Tongue (tissue), 2 donors: ENCODE measurements around the gene EXOG. TPM values are rescaled to one million over a fixed set of nuclear protein-coding genes. Genes with fewer than 3 reads are reported as not detected.

ENCODE experiments used
- DNase-seq: peaks from one replicate; pipeline ENCODE4 v3.0.0-alpha.2; 2015
- total RNA-seq: library from RNA; depleted of rRNA; stranded (reverse); fragments of >200 nt; gene quantifications from one replicate; pipeline ENCODE4 v1.2.3, GENCODE V29; 2014

EXOG gene
- total RNA-seq, 1 donor from 2014 or later = 18.6 TPM

DNA sequence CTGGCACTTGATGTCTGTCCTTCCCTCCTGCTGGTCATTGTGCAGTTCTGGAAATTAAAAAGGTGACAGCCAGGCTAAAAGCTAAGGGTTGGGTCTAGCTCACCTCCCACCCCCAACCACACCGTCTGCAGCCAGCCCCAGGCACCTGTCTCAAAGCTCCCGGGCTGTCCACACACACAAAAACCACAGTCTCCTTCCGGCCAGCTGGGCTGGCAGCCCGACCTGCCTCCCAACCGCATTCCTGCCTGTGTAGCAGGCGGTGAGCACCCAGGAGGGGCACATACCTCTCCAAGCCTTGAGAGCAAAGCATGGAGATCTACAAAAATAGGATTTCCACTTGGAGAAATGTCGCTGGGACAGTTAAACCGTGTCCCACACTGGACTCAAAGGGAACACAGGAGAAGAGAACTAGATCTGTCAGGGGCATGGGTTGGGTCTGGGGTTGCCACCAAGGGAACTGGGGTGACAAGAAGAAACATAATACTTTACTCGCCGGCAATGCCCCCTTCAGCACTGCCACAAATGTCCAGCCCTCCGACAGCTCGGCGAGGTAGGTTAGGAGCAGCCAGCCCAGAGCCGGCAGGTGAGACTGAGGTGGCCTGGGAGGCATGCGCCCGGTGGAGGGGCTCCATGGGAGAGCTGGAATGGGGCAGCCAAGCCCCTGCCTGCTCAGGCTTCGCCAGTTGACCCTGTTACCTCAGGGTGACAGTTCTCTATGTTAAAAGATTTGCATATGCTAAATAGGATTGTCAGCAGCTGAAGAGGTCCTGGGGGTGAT, 52.2 kb downstream of the EXOG start:
- DNase-seq = peak; percentile 12

DNA sequence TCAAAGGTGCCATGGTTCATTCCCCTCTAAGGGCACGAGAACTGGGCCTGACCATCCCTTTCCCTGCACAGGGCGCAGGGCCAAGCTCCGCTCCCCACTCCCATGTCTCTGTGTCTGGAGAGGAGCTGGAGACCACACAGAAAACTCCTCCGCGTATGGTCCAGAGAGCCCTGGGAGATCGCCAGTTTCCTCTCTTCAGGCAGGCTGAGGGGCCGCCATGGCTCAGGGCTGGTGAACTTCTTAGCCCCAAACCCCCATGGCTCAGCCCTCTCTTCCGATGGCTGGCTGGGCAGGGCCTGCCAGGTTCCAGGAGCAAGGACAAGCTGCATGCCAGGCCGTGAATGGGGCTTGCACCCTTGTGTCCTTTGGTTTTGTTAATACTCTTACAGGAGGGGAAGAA, 52.9 kb downstream of the EXOG start:
- no peak for DNase-seq

DNA sequence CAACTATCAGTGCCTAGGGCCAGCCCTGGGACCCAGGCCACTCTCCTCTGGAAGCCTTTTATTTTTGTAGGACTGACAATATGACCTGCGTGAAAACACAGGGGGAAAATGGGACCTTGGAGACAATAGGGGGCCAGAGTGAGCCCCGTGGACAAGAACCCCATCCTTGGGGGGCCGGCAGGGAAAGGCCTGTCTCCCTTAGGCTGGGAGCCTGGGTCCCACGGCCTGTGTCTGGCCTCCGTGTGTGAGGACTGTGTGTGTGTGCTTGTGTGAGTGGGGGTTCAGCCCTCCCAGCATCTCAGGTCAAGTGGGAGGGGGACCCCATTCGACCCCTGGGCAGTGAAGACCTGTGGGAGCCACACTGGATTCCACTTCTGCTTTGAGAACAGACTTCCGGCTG, 53.3 kb downstream of the EXOG start:
- no peak for DNase-seq

DNA sequence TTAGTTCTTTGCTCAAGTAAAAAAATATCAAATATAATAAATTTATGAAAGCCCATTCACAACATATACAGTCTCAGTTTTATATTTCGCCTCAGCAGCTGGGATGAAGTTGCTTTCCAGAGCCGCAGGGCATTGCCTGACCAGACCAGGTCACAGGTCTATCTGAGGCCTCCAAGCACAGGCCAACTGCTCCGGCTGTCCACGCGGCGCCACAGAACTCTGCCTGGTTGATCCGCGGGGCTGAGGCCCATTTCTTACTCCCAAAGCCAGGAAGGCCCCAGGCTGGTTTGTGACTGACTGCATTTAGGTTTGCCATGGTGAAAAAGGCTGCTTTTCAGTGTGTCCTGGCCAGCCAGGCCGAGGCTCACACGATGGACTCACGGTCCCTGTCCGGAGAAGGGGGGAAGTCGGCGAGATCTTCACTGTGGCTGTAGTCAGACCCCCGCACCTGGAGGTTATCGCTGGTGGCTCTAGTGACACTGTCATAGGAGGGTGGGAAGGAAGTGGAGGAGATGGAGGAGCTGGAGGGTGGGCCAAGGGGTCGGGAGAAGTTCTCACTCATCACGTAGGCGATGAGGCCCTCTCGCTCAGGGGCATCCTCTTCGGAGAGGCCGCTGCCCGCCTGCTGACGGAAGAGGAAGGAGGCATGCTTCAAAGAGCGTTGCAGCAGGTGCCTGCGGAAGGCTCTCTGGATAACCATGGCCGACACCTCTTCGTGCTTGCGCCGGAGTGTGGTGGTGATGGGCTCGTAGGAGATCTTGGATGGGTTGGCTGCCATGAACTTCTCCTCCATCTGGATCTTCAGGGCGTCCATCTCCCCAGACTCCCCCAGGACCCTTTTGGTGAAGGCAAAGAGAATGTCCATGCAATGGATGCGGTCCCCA, 54.1 kb downstream of the EXOG start:
- DNase-seq = no peak

DNA sequence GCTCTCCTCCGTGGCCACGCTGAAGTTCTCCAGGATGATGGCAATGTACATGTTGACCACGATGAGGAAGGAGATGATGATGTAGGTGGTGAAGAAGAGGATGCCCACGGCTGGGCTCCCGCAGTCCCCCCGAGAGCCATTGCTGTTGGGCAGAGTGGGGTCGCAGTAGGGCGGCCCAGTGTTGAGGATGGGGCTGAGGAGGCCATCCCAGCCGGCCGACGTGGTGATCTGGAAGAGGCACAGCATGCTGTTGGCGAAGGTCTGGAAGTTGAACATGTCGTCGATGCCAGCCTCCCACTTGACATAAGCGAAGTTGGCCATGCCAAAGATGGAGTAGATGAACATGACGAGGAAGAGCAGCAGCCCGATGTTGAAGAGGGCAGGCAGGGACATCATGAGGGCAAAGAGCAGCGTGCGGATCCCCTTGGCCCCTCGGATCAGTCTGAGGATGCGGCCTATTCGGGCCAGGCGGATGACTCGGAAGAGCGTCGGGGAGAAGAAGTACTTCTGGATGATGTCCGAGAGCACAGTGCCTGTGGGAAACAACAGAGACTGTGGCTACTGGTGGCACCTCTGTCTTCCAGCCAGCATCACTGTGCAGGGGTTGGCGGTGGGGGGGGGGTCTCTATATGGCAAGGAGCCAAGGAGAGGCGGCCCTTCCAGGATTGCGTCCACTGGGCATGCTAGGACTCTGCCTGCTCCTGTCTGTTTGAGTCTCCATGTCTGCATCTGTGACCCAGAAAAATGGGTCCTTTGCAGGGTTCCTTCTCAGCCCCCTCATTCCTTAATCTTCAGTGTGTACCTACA, 55.1 kb downstream of the EXOG start:
- no peak for DNase-seq

DNA sequence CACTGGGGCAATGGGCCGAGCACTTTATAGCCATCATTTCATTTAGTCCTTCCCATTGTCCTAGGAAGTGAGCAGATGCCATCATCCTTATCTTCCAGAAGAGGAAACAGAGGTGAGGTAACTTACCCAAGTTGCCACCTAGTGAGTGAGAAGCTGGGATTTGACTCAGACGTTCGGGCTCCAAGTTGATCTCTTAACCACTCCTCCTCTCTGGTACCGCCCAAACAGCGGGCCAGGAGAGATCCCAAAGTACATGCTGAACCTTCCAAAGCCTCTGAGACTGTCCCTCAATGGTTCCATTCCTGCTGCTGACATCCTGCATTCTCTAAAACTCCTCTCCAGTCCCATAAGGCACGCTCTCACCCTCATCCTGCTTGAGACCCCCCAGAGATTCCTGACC, 56.2 kb downstream of the EXOG start:
- no peak for DNase-seq

DNA sequence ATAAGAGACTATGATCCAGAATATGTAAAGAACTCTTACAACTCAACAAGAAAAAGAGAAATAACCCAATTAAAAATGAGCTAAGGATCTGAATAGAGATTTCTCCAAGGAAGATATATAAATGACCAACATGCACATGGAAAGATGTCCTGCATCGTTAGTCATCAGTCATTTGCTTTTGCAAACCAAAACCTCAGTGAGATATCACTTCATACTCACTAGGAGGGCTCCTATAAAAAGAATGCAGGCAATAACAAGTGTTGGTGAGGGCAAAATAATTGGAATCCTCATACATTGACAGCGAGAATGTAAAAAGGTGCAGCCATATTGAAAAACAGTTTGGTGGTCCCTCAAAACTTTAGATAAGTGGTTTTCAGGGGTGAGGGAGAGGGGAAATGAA, 56.9 kb downstream of the EXOG start:
- DNase-seq = no peak

DNA sequence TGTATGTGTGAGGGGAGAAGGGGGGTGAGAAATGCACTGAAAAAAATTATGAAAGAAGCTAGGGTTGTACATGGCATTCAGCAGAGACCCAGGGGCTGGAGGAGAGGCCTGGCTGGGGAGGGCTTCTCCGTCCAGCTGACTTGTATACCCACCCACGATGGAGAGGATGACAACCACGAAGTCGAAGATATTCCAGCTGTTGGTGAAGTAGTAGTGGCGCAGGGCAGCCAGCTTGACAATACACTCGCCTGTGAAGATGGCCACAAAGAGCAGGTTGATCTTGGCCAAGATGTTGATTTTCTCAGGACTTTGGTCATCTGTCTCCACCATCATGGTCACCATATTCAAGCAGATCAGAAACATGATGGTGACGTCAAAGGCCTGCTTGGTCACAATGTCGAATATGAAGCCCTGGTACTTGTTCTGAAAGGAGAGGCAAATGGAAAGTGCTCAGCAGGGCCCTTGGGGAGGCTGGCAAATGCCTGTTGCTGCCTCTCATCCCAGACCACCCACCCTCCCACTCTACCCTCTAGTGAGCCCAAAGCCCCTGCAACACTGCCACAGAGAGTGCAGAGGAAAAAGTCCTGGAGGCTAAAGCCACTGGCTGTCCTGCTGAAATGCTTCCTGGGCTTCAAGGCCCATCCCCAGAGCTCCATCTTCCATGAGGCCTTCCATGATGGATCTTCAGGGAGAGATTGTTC, 58.1 kb downstream of the EXOG start:
- DNase-seq = no peak

DNA sequence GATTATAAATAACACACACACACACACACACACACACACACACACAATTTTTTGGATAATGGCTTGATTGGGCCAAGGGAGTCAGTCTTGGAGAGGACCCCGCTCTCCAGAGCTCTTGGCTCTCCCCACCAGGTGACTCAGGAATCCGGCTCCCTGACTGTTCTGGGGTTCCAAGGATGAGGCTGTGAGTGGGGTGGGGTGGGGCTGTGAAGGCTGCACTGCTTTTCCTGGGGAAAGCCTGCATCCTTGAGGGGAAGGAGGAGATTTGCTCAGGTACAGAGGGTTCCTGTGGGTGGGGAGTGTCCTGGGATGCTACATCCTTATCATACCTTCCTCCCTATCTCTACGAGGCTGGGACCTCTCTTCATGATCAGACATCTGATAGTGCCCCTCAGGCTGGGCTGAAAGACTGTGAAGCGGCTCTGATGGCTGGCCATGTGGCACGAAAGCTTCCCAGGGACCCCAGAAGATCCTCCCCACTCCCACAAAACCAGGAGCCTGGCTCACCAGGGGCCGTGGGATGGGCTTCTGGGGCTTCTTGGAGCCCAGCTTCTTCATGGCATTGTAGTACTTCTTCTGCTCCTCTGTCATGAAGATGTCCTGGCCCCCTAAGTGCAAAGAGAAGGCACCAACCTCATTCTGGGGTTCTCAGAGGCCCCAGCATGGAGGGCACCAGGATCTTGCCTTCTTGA, 59.2 kb downstream of the EXOG start:
- no peak for DNase-seq

DNA sequence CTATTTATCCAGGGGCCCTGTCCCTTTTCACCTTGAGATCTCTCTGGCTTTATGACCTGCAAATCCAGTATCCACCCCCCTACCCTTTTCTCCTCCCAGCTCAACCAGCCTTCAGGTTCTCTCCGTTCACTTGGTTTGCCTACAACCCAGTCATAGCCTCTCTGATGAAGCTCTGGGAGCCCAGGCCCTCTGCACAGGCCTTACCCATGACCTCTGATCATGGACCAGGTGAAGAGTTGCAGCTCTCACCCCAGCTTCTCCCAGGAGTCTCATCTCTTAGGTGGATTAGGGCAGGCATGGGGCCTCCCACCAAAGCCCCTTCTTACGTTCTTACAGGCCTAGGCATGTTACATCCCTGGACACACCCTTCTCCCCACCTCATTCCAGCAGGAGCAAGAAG, 59.8 kb downstream of the EXOG start:
- no peak for DNase-seq

DNA sequence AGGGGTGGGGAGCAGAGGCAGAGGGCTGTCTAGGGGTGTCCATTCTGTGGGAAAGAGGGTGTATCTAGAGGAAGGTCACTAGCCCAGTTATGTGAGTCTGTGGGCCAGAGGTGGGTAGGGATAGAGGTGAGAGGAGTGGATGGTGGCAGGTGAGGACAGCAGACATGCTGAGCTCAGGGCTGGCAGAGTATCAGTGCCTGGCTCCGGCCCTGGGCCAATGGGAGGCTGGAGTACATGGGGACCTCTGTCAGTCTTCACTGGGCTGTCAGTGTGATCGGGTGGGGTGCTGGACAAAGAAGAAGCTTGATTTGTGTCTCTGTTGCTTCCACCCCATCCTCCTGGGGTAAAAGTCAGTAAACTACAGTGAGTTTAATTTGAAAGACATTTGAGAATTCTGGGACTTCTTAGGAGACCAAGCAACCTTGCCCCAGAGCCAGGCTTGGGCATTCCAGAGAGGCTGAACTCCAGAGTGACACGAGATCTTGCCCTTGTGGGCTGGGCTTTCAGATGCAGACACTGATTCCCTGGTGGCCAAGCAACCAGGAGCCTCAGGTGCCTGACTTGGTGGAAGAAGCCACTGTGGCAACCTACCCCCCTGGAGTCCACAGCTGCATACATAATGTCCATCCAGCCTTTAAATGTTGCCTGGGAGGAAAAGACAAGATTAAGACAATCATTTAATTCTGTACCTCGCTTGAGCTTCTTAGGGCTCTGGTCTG, 60.7 kb downstream of the EXOG start:
- DNase-seq = no peak

DNA sequence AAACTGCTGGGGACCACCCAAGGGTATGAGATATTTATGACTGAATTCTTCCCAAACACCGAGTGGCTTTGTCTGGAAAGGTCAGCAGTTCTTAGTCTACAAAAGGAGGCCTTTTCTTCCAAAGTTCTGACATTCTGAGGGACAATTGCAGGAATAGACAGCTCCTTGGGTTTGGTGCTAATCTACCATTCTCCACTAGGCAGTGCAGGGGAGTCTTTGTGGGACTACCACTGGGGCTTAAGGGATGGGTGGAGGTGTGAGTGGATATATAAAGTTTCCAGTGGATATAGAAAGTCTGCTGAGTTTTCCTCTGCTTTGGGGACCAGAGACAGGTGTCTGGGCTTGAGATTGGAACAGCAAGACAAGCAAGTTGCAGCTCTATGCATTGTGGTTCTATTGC, 62.7 kb downstream of the EXOG start:
- no peak for DNase-seq

DNA sequence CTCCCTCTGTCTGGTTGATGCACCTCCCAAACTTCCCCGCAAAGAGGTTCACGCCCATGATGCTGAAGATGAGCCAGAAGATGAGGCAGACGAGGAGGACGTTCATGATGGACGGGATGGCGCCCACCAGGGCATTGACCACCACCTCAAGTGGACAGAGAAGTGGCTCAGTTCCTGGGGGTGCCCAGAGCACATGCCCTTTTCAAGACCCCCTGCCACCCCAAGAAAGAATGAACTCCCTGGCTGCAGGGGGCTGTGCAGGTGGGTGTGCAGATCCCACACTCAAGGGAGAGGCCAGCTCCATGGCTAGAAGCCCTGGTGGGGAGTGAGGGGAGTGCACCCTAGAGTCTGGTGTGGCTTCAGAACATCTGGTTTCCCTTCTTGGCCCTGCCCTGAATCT, 64.1 kb downstream of the EXOG start:
- no peak for DNase-seq

DNA sequence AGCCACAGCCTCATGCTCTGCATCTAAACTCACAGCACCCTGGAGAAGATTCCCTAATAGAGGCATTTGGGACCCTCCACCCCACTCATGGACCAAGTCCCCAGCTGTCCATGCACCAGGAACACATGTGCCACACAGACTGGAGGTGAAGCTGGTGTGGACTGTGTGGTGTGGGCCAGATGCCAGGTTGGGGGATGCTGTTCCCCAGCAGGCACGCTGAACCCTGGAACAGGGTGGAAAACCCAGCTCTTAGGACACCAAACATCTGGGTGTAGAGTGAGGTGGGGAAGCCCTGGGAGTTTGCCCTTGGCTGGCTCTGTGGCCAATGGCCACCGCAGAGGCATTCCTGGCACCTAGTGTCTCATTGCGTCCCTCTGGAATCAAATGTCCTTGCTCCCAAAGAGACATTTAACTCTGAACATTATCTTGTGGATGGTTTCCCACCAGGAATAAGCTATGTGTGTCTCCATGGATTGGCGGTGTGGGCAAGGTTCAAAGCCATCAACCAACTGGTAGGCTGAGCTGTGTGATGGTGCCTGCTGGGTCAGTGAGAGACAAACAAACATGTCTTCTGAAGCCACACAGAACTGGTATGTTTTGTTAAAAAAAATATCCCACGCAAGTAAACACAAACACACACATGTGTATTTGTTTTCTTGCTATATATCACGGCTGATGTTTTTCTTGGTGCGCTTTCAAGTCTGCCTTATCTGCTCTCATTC, 65.0 kb downstream of the EXOG start:
- DNase-seq = no peak

DNA sequence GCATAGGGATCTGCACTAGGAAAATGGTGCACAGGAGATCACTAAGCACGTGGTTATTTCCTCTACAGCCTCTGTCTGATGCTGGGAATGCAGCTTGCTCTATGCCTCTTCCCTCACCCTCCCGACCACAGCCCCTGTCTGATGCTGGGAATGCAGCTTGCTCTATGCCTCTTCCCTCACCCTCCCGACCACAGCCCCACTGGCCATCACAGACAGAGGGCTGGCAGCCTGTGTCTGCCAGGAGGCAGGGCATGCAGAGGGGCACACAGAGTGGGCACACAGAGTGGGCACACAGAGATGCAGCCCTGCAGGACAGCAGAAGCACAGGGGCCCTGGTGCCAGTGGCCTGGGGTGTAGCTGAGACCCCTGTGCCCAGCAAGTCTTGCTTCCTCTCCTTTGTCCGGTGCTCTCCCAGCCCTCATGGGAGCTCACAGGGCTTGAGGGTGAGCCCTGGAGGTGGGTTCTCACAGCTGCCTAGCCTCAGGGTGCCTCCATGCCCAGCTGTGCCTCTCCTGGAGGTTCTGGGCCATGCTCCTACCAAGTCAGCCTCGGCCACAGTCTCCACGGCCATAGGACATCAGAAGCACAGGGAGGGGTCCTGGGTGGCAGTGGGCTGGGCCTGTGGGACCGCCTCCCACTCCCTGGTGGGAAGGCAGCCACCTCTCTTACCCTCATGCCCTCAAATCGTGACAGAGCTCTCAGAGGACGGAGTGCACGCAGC, 65.8 kb downstream of the EXOG start:
- DNase-seq = no peak

DNA sequence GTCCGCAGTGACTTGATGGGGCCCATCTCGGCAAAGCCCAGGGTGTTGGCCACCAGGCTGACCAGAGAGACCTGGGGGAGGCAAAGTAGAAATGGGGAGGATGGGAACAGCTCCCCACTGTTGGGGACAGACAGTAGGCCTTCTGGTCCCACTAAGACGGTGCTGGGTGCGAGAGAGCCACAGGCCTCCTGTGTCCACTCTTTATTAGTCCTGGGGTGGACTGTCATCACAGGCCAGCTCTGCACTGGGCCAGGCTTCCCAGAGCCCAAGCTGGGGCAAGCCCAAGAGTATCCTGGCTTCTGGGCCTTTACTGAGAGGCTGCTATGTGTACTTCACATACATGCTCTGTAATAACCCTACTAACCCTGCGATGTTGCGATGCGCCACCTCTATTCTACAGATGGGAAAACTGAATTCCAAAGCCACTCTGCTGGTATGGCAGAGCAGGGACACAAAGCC, 66.4 kb downstream of the EXOG start:
- no peak for DNase-seq

DNA sequence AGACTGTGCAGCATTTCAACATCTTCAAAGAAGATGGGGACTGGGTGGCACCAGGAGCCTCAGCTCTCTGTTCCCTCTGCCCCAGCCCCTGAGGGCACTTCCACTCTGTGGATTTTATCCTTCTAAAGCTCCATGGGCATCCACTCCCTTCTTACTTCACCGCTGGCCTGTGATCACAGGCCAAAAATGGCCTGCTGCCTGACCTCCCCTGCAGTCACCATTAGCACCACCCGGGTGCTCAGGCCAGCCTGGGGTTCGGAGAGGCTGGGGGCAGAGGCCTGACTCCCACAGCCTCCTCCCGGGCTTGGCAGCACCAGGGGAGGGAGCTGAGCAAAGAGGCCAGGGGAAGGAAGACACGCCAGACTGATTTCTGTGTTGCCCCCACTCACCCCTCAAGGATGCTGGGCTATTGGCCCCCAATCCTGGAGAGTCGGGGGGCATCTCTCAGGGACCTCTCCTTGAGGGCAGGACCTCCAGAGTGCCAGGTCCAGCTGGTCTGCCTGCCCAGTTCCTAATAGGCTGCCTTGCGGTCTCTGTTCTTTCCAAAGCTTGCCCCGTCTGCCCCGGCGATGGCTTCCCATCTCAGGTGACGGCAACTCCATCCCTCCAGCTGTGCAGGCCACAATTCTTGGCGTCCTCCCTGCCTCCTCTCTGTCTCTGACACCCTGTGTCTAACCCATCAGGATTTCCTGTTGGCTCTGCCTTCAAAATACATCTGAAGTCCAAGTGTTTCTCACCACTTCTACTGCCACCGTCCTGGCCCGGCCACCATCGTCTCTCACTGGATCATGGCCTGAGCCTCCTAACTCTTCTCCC, 67.1 kb downstream of the EXOG start:
- DNase-seq = no peak

DNA sequence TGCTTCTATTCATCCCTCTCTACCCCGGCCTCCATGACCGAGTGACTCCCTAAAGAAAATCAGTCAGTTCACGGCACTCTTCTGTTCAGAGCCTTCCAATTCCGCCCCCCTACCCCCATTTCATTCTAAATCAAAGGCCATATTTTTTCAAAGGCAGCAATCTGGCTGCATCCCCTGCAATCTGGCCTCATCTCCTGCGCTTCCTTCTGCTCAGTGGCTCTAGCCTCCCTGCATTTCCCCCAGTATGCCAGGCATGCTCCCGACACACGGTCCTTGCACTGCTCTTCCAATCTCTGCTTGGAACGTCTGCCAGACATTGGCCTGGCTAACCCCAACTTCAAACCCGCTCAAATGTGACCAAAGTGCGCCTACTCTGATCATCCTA, 67.7 kb downstream of the EXOG start:
- no peak for DNase-seq
